ENCODE measurements around the gene MAP1LC3B.

- no peak for TF ChIP-seq CTCF (IDR thresholded peaks at IDR 0.05)
- no peak for TF ChIP-seq EZH2 (IDR thresholded peaks at IDR 0.05; ENCODE audit: borderline replicate concordance, insufficient read depth, low read depth, low read length, poor library complexity, severe bottlenecking)
These were observed 20.8 kb upstream of the MAP1LC3B start for GRCh38 chr16:87371261-87371866.

All from B cell (primary cell).